ENCODE measurements around the gene ZNF142. TPM values are rescaled to one million over a fixed set of nuclear protein-coding genes. Genes with fewer than 3 reads are reported as not detected.

The ZNF142 gene
- total RNA-seq, 2 donors from 2014 or later: 14.8 to 25.3 TPM

- Histone ChIP-seq H3K4me1 (peaks cover 8% of the 10 kb centered on the region), H3K27ac (no peak overlapping the region), H3K4me3 (no peak overlapping the region), H3K9me3 (no peaks in the 10 kb centered on the region), H3K9ac (ENCODE audit: low read depth in 2 of 2, low read length in 2 of 2) (no peak overlapping the region), H3K36me3 (peaks cover 4% of the 10 kb centered on the region), H3K27me3 (no peaks in the 10 kb centered on the region)
- intact Hi-C loops (cut with DNase I): no loop called here
- no peak for TF ChIP-seq CTCF (IDR thresholded peaks at IDR 0.05)
- DNase-seq: no peak
Observed at GRCh38 chr2:218662827-218663226, 3.4 kb upstream of the ZNF142 start.

GRCh38 chr2:218662377-218662776 lies 3.0 kb upstream of the ZNF142 start:
- no peak overlapping the region for H3K9ac ChIP-seq (ENCODE audit: low read depth in 2 of 2, low read length in 2 of 2)
- H3K27me3 ChIP-seq: no peaks in the 10 kb centered on the region
- no peak for DNase-seq
- H3K4me1 ChIP-seq: peaks cover 8% of the 10 kb centered on the region
- no peak overlapping the region for H3K27ac ChIP-seq
- TF ChIP-seq CTCF (IDR thresholded peaks at IDR 0.05): no peak
- no peaks in the 10 kb centered on the region for H3K9me3 ChIP-seq
- H3K36me3 ChIP-seq: peaks cover 4% of the 10 kb centered on the region
- no peak overlapping the region for H3K4me3 ChIP-seq
- intact Hi-C loops (cut with DNase I): no loop called here

GRCh38 chr2:218659988-218660358 lies 550 bp upstream of the ZNF142 start:
- H3K4me1 ChIP-seq: peaks cover 8% of the 10 kb centered on the region
- no peaks in the 10 kb centered on the region for H3K36me3 ChIP-seq

GRCh38 chr2:218658671-218659257 lies 659 bp downstream of the ZNF142 start:
- TF ChIP-seq CTCF (IDR thresholded peaks at IDR 0.05): peak; percentile 13
- Histone ChIP-seq H3K27ac (peak overlapping the region; percentile 81), H3K9me3 (no peaks in the 10 kb centered on the region), H3K27me3 (no peaks in the 10 kb centered on the region), H3K36me3 (no peaks in the 10 kb centered on the region), H3K4me1 (peaks cover 8% of the 10 kb centered on the region), H3K9ac (ENCODE audit: low read depth in 2 of 2, low read length in 2 of 2) (peak overlapping the region; percentile 82 to 84), H3K4me3 (peak overlapping the region; percentile 98)
- intact Hi-C loops (cut with DNase I): no loop called here
- DNase-seq: peak; percentile 69

More at GRCh38 chr2:218659988-218660358, 550 bp upstream of the ZNF142 start:
- peak overlapping the region; percentile 82 to 84 for H3K9ac ChIP-seq (ENCODE audit: low read depth in 2 of 2, low read length in 2 of 2)
- DNase-seq: no peak
- no peak for TF ChIP-seq CTCF (IDR thresholded peaks at IDR 0.05)
- intact Hi-C loops (cut with DNase I): no loop called here
- peak overlapping the region; percentile 98 for H3K4me3 ChIP-seq
- H3K9me3 ChIP-seq: no peaks in the 10 kb centered on the region
- peak overlapping the region; percentile 81 for H3K27ac ChIP-seq
- H3K27me3 ChIP-seq: no peaks in the 10 kb centered on the region

GRCh38 chr2:218655751-218656150 lies 3.7 kb downstream of the ZNF142 start:
- no peaks in the 10 kb centered on the region for H3K9me3 ChIP-seq
- no peak overlapping the region for H3K4me3 ChIP-seq
- no peaks in the 10 kb centered on the region for H3K27me3 ChIP-seq
- DNase-seq: no peak
- no peak overlapping the region for H3K27ac ChIP-seq
- no peak for TF ChIP-seq CTCF (IDR thresholded peaks at IDR 0.05)
- H3K4me1 ChIP-seq: peaks cover 8% of the 10 kb centered on the region
- peaks cover 6% of the 10 kb centered on the region for H3K36me3 ChIP-seq
- intact Hi-C loops (cut with DNase I): no loop called here
- H3K9ac ChIP-seq (ENCODE audit: low read depth in 2 of 2, low read length in 2 of 2): no peak overlapping the region
